OCI-LY1 (cell line): ENCODE measurements around the gene TMOD3.
A peak's percentile ranks its signal among the peaks of the same experiment; 100 is the strongest.

ENCODE experiments used
- H2AFZ ChIP-seq: fragments of 200-600 bp; sonication (generic), shearing (Covaris generic); 2 replicates; pipeline ENCODE4 v1.6.0; 2014; ENCODE audit warnings: antibody characterized with exemption, mild to moderate bottlenecking, low read length
- H3F3A ChIP-seq: fragments of 200-600 bp; sonication (generic), shearing (Covaris generic); 2 replicates; pipeline ENCODE4 v1.6.0; 2014; ENCODE audit warnings: mild to moderate bottlenecking, antibody characterized with exemption, low read length, moderate library complexity; ENCODE audit not compliant: insufficient read depth
- H3K27ac ChIP-seq: fragments of 200-600 bp; sonication (generic); 2 replicates; pipeline ENCODE4 v1.5.1; 2014; ENCODE audit warnings: low read length, mixed run types, mild to moderate bottlenecking, low read depth; ENCODE audit not compliant: poor library complexity, severe bottlenecking
- H3K27me3 ChIP-seq: fragments of 200-600 bp; sonication (generic); 2 replicates; pipeline ENCODE4 v1.6.0; 2014; ENCODE audit warnings: antibody characterized with exemption, mild to moderate bottlenecking, low read length, moderate library complexity; ENCODE audit not compliant: insufficient read depth
- H3K36me3 ChIP-seq: fragments of 200-600 bp; sonication (generic); 2 replicates; pipeline ENCODE4 v1.6.1; 2014; ENCODE audit warnings: mild to moderate bottlenecking, antibody characterized with exemption, low read length, moderate library complexity, mixed read lengths; ENCODE audit not compliant: insufficient read depth
- H3K4me1 ChIP-seq: fragments of 200-600 bp; sonication (generic); 2 replicates; pipeline ENCODE4 v1.5.1; 2014; ENCODE audit warnings: mild to moderate bottlenecking, low read length, moderate library complexity; ENCODE audit not compliant: insufficient read depth, severe bottlenecking
- H3K4me2 ChIP-seq: fragments of 200-600 bp; sonication (generic), shearing (Covaris generic); 2 replicates; pipeline ENCODE4 v1.6.1; 2014; ENCODE audit warnings: low read length
- H3K4me3 ChIP-seq: fragments of 200-600 bp; sonication (generic); 2 replicates; pipeline ENCODE4 v1.5.1; 2014; ENCODE audit warnings: low read length, low read depth, mild to moderate bottlenecking, mixed read lengths; ENCODE audit not compliant: poor library complexity, severe bottlenecking
- H3K79me2 ChIP-seq: fragments of 200-600 bp; shearing (Covaris generic); 2 replicates; pipeline ENCODE4 v1.6.1; 2016; ENCODE audit warnings: mixed run types, low read length, mixed read lengths; ENCODE audit not compliant: insufficient read depth
- H3K9ac ChIP-seq: fragments of 200-600 bp; sonication (generic), shearing (Covaris generic); 2 replicates; pipeline ENCODE4 v1.6.1; 2014; ENCODE audit warnings: mild to moderate bottlenecking, low read length, mixed read lengths
- H3K9me2 ChIP-seq: fragments of 200-600 bp; sonication (generic), shearing (Covaris generic); 2 replicates; pipeline ENCODE4 v1.6.1; 2014; ENCODE audit warnings: low read depth, mild to moderate bottlenecking, low read length, mixed read lengths
- H3K9me3 ChIP-seq: fragments of 200-600 bp; shearing (Covaris generic); 2 replicates; pipeline ENCODE4 v1.6.1; 2014; ENCODE audit warnings: low read length, mixed read lengths
- H4K20me1 ChIP-seq: fragments of 200-600 bp; sonication (generic), shearing (Covaris generic); 2 replicates; pipeline ENCODE4 v1.6.0; 2016; ENCODE audit warnings: mild to moderate bottlenecking, low read length; ENCODE audit not compliant: insufficient read depth
- EZH2 ChIP-seq: fragments of 200-600 bp; sonication (generic), shearing (Covaris generic); IDR thresholded peaks from 2 replicates; pipeline ENCODE4 v1.8.0; 2017; ENCODE audit warnings: borderline replicate concordance, mixed run types, mild to moderate bottlenecking, antibody characterized with exemption, low read length, moderate library complexity, mixed read lengths
- TF ChIP-seq, protein P1 (sequence below): fragments of 200-600 bp; sonication (generic), shearing (Covaris generic); IDR thresholded peaks from 2 replicates; pipeline ENCODE4 v1.5.1; 2017; ENCODE audit warnings: mild to moderate bottlenecking, antibody characterized with exemption, low read length, moderate library complexity, mixed read lengths

TMOD3 gene

GRCh38 chr15:51842265-51842664 is 12.8 kb downstream of the TMOD3 start:
- peaks cover 53% of the 10 kb centered on the region for H3K4me1 ChIP-seq
- H3K4me3 ChIP-seq: no peak overlapping the region
- peaks cover 69% of the 10 kb centered on the region for H3K79me2 ChIP-seq
- H3K27me3 ChIP-seq: no peaks in the 10 kb centered on the region
- H3K9me2 ChIP-seq: no peaks in the 10 kb centered on the region
- H3K27ac ChIP-seq: no peak overlapping the region
- no peak overlapping the region for H3K4me2 ChIP-seq
- TF ChIP-seq, protein P1, sequence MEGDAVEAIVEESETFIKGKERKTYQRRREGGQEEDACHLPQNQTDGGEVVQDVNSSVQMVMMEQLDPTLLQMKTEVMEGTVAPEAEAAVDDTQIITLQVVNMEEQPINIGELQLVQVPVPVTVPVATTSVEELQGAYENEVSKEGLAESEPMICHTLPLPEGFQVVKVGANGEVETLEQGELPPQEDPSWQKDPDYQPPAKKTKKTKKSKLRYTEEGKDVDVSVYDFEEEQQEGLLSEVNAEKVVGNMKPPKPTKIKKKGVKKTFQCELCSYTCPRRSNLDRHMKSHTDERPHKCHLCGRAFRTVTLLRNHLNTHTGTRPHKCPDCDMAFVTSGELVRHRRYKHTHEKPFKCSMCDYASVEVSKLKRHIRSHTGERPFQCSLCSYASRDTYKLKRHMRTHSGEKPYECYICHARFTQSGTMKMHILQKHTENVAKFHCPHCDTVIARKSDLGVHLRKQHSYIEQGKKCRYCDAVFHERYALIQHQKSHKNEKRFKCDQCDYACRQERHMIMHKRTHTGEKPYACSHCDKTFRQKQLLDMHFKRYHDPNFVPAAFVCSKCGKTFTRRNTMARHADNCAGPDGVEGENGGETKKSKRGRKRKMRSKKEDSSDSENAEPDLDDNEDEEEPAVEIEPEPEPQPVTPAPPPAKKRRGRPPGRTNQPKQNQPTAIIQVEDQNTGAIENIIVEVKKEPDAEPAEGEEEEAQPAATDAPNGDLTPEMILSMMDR: no peak
- TF ChIP-seq EZH2: no peak
- H3K9me3 ChIP-seq: no peaks in the 10 kb centered on the region
- H3F3A ChIP-seq: no peaks in the 10 kb centered on the region
- no peaks in the 10 kb centered on the region for H4K20me1 ChIP-seq
- no peak overlapping the region for H3K9ac ChIP-seq
- H3K36me3 ChIP-seq: no peaks in the 10 kb centered on the region
- no peak overlapping the region for H2AFZ ChIP-seq

DNA sequence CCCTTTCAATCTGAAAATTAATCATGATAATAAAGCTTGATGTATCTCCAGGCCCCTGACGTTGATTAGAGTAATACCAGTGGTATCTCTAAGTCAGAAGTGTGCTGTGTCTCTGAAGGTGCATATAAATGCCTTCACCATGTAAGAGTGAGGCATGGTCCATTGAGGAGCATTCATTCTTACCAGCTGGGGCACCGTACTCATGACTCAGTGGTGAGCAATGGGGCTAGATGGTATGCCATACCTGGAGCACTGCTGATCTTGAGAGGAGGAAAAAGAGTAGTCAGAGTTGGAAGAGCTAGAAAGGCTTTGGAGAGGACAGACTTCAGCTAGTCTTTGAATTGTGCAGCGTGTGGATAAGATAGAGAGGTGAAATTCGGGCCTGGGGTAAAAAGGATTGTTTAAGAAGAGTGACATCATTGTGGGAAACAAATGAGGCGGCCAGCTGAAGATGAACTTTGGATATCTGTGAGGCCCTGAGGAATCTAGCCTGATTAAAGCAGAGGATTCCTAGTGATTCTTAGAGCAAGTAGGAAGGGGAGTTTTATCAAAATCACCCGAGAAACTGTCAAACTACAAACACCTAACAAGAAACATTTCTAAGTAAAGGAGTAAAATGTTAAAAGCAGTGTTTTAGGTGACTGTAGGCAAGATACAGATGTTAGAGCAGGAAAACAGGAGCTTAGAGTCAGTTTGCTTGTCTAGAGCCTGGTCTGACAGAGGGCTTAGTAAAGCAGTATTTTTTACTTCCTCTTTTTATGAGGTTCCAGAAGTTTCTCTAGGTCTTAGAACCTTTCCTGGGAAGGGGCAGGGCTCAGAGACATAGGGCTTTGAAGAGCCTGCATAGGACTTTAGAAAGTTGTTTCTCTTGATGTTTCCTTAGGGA is 13.6 kb downstream of the TMOD3 start:
- Histone ChIP-seq H3K36me3 (no peaks in the 10 kb centered on the region), H3K4me1 (peaks cover 45% of the 10 kb centered on the region), H3K27ac (peak overlapping the region; percentile 62), H4K20me1 (no peaks in the 10 kb centered on the region), H3K4me2 (peak overlapping the region; percentile 18; the same call in 1 of the 2 replicates), H2AFZ (no peak overlapping the region), H3K9me3 (no peaks in the 10 kb centered on the region), H3K9ac (peak overlapping the region; percentile 22; the same call in 1 of the 2 replicates), H3K9me2 (no peaks in the 10 kb centered on the region), H3K4me3 (no peak overlapping the region), H3K79me2 (peaks cover 69% of the 10 kb centered on the region), H3F3A (no peaks in the 10 kb centered on the region), H3K27me3 (no peaks in the 10 kb centered on the region)
- no peak for TF ChIP-seq EZH2
- TF ChIP-seq, protein P1: no peak

- no peak overlapping the region for H2AFZ ChIP-seq
- no peaks in the 10 kb centered on the region for H3K36me3 ChIP-seq
- no peaks in the 10 kb centered on the region for H3F3A ChIP-seq
- no peak overlapping the region for H3K4me2 ChIP-seq
- H3K79me2 ChIP-seq: peaks cover 60% of the 10 kb centered on the region
- no peaks in the 10 kb centered on the region for H3K9me2 ChIP-seq
- TF ChIP-seq EZH2: no peak
- TF ChIP-seq, protein P1: no peak
- no peak overlapping the region for H3K27ac ChIP-seq
- H3K9ac ChIP-seq: no peak overlapping the region
- H3K9me3 ChIP-seq: no peaks in the 10 kb centered on the region
- peaks cover 32% of the 10 kb centered on the region for H3K4me1 ChIP-seq
- H4K20me1 ChIP-seq: no peaks in the 10 kb centered on the region
- no peaks in the 10 kb centered on the region for H3K27me3 ChIP-seq
- H3K4me3 ChIP-seq: no peak overlapping the region
Observed at GRCh38 chr15:51844747-51845426, 15.4 kb downstream of the TMOD3 start.
